HG03025 (cell line): ENCODE results near the gene GREM1.

Experiments
- ATAC-seq: cut with Tn5 transposase; IDR thresholded peaks from one replicate; pipeline ENCODE4 v1.9.1; 2021; ENCODE audit warnings: mild to moderate bottlenecking, moderate library complexity; ENCODE audit not compliant: unreplicated experiment, low FRiP score

GREM1 gene

DNA sequence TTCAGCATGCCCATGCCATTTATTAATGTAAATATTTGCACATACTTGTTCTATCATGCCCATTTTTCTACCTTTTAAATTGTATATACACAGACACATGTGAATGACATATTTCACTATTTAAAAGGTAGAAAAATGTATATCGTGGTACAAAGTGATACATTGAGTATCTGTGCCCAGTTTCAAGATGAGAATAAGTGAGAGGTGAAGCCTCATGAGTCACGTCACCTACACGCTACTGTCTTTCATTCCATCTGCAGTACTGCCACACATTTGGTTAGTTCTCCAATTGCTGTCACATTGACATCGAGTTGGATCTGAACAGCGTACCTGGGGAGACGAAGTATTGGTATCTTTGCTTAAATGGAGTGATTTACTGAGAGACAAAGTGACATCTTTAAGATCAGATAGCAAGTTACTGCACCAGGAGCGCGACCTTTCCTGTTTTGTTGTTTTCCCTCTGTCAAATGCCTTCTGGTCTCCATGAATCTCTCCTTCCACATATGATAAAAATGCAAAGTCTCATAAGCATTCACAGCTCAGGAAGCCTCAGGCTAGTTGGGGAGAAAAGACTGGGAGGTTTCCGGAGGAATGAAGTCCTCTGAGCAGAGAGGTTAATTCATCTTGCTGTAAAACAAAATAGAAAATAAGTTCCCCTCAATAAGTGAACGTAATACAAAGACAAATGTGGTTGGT is 12.0 kb downstream of the GREM1 start:
- no peak for ATAC-seq

DNA sequence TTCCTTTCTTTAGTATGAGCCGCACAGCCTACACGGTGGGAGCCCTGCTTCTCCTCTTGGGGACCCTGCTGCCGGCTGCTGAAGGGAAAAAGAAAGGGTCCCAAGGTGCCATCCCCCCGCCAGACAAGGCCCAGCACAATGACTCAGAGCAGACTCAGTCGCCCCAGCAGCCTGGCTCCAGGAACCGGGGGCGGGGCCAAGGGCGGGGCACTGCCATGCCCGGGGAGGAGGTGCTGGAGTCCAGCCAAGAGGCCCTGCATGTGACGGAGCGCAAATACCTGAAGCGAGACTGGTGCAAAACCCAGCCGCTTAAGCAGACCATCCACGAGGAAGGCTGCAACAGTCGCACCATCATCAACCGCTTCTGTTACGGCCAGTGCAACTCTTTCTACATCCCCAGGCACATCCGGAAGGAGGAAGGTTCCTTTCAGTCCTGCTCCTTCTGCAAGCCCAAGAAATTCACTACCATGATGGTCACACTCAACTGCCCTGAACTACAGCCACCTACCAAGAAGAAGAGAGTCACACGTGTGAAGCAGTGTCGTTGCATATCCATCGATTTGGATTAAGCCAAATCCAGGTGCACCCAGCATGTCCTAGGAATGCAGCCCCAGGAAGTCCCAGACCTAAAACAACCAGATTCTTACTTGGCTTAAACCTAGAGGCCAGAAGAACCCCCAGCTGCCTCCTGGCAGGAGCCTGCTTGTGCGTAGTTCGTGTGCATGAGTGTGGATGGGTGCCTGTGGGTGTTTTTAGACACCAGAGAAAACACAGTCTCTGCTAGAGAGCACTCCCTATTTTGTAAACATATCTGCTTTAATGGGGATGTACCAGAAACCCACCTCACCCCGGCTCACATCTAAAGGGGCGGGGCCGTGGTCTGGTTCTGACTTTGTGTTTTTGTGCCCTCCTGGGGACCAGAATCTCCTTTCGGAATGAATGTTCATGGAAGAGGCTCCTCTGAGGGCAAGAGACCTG is 13.2 kb downstream of the GREM1 start:
- ATAC-seq = no peak

DNA sequence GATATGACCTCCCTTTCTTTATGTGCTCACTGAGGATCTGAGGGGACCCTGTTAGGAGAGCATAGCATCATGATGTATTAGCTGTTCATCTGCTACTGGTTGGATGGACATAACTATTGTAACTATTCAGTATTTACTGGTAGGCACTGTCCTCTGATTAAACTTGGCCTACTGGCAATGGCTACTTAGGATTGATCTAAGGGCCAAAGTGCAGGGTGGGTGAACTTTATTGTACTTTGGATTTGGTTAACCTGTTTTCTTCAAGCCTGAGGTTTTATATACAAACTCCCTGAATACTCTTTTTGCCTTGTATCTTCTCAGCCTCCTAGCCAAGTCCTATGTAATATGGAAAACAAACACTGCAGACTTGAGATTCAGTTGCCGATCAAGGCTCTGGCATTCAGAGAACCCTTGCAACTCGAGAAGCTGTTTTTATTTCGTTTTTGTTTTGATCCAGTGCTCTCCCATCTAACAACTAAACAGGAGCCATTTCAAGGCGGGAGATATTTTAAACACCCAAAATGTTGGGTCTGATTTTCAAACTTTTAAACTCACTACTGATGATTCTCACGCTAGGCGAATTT is 14.9 kb downstream of the GREM1 start:
- no peak for ATAC-seq

DNA sequence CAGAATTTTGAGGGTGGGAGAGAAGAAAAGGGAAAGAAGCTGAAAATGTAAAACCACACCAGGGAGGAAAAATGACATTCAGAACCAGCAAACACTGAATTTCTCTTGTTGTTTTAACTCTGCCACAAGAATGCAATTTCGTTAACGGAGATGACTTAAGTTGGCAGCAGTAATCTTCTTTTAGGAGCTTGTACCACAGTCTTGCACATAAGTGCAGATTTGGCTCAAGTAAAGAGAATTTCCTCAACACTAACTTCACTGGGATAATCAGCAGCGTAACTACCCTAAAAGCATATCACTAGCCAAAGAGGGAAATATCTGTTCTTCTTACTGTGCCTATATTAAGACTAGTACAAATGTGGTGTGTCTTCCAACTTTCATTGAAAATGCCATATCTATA is 15.5 kb downstream of the GREM1 start:
- ATAC-seq = no peak

DNA sequence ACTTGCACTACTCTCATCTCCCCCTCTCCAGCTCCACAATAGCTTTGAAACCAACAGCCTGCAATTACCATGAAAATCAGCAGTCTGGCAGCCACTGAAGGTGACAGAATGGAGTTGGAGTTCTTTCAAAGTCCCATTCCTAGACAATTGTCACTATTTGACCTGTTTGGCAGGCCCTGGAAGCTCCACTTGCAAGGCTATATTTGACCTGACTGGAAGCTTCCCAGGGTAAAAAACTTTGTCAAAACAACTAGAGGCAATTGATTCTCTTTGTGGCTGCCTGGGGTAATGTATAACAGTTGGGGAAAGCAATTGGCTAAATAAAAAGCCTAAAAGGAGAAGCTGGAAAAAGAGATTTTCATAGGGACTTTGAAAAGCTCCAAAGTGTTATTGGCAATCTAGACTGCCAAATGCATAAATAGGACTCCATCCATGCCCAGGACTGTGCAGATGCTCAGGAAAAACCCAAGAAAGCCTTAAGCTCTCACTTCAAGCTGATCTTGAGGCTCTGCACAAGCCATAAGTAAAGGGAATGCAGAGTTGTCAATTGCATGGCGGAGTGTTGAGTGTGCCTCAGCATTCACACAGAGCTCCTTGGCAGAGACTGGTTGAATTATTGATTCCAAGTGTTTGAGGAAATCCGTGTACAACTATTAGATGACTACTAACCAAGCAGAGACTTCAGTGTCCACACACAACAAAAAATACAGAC is 18.3 kb downstream of the GREM1 start:
- no peak for ATAC-seq

DNA sequence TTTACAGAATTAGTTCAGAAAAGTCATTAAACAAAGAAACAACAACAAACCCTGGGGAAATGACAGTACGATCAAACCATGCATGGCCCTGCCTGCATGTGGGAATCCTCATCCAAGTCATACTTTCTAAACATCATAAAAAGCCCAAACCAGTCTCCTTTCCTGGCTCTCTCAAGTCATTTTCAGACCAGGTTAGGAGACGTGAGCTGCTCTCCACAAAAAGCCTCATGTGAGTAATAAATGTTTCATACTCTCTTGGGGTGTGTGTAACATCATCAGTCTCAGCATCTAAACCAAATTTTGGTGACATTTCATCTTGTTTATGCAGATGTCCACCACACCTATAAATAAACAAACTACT is 18.9 kb downstream of the GREM1 start:
- no peak for ATAC-seq

DNA sequence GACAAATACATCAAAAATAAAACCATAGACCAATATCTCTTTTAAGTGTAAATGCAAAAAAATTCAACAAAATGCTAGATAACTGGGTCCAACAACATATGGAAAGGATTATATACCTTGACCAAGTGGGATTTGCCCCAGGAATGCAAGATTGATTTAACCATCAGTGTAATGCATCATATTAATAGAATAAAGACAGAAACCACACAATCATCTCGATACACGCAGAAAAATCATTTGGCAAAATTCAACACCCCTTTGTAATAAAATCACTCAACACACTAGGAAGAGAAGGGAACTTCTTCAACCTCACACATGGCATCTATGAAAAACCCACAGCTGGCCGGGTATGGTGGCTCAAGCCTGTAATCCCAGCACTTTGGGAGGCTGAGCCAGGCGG is 19.5 kb downstream of the GREM1 start:
- no peak for ATAC-seq

DNA sequence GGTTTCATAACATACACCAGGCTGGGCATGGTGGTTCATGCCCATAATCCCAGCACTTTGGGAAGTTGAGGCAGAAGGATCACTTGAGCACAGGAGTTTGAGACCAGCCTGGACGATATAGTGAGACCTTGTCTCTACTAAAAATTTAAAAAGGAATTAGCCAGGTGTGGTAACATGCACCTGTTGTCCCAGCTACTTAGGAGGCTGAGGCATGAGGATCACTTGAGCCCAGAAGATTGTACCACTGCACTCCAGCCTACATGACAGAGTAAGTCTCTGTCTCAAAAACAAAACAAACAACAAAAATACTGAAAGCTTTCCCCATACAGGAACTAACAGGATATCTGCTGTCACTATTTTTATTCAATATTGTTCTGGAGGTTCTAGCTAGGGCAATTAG is 20.9 kb downstream of the GREM1 start:
- no peak for ATAC-seq

DNA sequence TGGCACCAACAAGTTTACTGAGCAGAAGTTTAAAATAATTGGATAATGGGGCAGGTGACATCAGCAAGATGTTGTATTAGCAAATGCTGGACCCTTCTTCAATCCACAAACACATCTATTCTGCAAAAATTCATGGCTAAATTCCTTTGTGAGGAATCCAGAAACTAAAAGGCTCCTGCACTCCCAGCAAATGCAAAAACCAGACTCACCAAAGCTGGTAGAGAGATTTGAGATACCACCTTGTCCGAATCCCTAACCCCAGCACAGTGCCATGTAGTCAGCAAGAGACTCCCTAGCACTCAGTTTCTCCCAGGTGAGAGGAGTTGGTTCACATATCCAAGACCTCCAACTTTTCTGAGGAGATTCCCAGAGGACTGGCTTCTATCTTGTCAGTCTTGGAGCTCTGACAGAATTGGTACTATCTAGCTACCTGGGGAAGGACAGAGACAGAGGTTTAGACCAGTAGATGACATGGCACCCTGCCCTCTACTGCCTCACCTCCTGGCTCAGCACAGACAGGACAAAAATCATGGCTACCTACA is 21.8 kb downstream of the GREM1 start:
- no peak for ATAC-seq

DNA sequence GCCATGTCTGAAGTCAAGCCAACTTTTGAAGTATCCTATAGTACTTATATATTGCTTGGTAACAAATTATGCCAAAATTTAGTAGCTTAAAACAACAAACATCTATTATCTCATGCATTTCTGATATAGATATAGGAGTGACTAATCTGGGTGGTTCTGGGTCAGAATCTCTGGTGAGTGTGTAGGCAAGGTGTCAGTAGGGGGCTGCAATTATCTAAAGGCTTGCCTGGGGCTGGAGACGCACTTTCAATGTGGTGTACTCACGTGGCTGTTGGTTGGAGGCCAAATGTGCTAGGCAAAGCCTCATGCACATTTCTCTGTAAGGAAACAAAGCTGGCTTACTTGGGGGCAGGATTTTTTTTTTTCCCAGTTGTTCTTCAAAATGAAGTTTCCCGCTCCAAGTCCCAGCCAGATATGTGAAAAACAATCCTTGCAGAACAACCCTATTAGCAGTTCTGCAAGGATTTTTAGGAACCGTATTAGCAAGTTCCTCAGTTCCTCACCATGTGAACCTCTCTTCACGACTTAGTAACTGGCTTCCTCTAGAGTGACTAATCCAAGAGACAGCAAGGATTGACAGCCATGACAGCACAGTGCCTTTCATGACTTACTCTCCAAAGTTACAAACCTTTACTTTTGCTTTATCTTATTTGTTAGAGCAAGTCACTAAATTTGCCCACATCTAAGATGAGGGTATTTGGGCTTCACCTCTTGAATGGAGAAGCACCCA is 25.8 kb downstream of the GREM1 start:
- no peak for ATAC-seq

DNA sequence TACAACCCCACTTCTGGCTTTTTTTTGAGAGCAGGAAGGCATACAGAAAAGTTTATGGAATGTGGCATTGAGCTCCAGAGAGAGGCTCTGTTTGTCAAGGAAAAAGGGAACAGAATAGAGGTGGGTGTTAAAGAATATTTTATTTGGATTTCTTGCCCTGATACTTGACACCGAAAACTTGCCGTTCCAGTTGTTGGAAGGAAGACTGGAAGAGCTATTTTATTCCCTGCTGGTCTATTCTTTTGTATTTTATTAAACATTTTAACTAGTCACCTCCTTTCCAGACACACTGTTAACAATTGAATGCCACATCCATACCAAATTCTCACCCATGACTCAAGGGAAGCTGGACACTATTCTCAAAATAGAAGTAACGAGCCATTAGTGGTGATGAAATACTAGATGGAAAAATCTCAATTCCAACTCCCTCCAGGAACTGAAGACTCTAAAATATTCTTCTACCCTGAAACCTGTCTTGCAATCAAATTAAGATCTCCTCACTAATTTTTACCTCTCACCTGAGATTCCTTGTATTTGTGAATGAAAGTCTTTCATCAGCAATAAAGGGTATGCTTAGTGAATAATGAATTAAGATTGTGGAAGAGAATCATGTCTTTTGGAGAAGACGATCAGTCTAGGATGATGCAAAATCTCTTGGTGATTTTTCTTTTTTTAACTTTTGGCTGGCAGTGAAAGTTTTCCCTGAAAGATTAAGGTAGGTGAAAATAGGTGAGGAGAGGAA is 28.5 kb downstream of the GREM1 start:
- ATAC-seq = no peak

DNA sequence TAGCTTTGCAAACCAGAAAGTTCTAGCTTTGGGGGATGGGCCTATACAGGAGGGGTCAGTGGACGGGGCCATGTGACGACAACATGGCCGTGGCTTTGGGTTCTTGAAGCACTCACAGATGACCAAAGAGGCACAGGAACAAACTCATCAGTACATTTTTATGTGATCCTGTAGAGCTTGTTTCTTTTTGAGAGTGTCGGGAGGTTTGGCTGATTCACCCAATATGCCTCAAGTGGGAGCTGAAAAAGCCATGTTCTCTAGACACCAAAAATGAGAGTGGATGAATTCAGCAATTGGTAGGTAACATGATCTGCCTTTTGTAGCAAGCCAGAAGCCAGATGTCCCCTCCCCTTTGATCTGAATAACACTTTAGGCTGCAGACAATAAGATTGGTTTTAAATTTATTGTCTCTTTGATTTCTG is 30.1 kb downstream of the GREM1 start:
- ATAC-seq = no peak

DNA sequence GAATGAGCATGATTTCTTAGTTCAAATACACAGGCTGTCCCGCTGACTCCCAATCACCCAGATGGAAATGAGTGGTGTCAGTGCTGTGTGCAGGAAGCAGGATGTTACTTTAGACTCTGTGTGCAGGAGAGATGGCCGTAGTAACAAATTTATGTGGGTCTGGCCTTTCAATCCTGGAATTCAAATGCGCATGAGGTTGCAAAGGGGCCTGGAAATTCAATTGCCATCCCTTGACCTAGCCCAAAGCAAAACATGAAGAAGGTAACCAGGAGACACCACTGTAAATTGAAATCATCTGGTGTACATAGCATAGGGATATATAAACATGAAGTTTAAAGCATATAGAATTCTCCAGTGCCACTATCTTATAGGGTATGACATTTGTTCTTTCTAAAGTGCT is 33.2 kb downstream of the GREM1 start:
- ATAC-seq = no peak

DNA sequence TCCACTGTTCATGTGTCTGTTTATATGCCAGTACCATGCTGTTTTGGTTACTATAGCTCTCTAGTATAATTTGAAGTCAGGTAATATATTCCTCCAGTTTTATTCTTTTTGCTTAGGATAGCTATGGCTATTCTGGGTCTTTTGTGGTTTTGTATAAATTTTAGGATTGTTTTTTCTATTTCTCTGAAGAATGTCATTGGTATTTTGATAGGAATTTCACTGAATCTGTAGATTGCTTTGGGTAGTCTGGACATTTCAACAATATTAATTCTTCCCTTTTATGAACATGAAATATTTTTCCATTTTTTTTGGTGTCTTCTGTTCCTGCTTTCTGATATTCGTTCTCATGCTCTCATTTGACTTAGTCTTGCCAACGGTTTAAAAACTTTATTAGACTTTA is 39.6 kb downstream of the GREM1 start:
- no peak for ATAC-seq

DNA sequence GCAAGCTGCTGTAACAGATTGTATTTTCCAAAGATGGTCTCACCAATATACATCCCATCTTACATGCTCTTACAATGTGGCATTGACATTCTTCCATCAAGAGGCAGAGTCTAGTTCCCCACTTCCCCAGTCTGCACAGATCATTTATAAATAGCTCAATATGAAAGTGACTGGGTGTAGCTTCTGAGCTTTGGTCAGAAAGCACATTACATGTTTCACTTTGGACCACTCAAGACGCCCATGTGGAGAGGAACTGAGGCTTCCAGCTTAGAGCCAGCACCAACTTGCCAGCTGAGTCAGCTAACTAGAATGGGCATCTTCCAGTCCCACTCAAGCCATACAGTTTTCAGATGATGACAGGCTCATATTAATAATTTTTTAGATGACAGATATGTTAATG is 45.5 kb downstream of the GREM1 start:
- peak; percentile 66 for ATAC-seq

DNA sequence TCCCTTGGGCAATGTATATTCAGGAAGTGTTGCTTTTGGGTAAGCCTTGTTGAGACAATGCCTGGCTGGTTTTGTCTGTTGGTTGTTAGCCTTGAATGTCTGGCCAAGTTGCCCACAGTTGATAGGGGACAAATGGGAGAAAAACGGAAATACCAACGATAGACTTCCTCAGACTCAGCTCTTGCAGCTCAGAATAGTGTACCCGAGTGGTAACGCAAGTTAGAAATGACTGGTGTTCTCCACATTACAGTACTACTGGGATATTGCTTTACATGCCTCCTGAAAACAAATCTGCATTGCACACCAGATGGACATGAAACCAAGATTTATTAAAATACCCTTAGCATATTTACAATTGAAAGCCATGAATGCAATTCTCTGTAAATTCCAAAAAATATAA is 47.4 kb downstream of the GREM1 start:
- ATAC-seq = no peak

DNA sequence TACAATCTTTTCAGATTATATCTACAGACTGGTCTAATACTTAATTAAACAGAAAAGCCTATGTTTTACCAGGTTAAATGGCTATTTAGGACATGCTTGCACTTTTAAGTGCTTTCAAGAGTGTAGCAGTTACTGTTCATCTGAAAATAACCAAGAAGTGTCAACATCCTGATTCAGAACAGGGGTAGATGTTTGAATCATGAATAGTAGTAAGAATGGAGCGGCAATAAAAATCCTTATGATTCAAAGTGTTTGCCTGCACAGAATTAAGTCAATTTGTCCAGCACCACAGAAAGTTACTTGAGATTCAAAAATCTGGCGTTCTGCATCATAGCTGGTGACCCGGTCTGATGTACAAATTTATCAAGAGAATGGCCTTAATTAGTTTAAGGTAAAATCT is 48.3 kb downstream of the GREM1 start:
- no peak for ATAC-seq

DNA sequence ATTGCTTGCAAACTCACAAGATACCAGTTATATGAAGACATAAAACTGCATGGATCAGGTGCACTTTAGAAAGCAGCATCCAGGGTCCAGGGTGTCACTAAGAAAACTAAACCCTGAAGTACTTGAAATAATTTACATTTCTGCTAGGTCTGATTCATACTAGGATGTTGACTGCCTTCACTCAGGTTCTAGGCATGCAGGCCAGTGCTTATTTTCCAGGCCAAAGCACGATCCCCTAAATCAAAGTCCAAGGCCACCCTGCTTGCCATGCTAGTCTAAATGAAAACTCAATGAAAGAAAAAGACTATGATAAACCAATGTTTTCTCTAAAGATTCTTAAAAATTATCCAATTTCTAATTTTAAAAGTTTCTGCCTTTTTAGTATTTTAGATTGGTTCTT is 49.4 kb downstream of the GREM1 start:
- ATAC-seq = no peak

DNA sequence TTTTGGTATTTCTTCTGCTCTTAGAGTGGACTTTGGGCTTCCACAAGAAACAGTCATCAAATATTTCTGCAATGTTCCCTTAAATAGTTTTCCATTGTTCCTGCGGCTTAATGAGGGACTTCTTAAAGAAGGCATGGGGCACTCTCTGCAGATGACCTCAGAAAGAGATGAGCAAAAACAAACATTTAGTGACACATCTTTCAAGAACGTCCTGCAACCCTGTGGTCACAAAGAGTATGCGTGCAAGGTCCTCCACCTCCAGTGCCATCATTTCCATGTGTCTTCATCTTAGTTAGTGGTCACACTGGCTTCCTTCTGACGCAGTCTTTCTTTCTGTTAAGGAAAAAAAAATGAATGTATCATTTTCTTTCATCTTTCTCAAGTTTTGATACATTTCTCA is 56.2 kb downstream of the GREM1 start:
- no peak for ATAC-seq
